GM12878 (cell line): ENCODE data around the gene CXCL12. TPM values are rescaled to one million over a fixed set of nuclear protein-coding genes. Genes with fewer than 3 reads are reported as not detected.

Experiments
- ATAC-seq: fragments of 200-7000 bp; cut with Tn5 transposase; 3 replicates; pipeline ENCODE4 v1.9.1; 2020; ENCODE audit warnings: mild to moderate bottlenecking, moderate library complexity
- BruUV-seq: library from RNA; stranded (reverse); fragments of 400-500 nt; replicated peaks from 2 replicates; lab custom pipeline; 2021; lab: Mats Ljungman, UMichigan
- CTCF ChIA-PET: fragments of 300-600 bp; sonication (Branson Sonifier 250); formaldehyde crosslinking; extraction: SDS; loops from one replicate; lab custom pipeline; 2021; ENCODE audit warnings: inconsistent platforms; lab: Yijun Ruan, JAX
- POLR2A ChIA-PET: fragments of 350-600 bp; formaldehyde crosslinking; extraction: SDS; loops from one replicate; lab custom pipeline; 2021; ENCODE audit warnings: inconsistent platforms; lab: Charles Lee
- RAD21 ChIA-PET: fragments of 300-600 bp; sonication (Branson Sonifier 250); formaldehyde crosslinking; loops from one replicate; lab custom pipeline; 2023; ENCODE audit warnings: antibody characterized with exemption; ENCODE audit not compliant: unreplicated experiment; lab: Charles Lee
- SMC1A ChIA-PET: fragments of 300-600 bp; sonication (Branson Sonifier 250); formaldehyde crosslinking; loops from one replicate; lab custom pipeline; 2023; ENCODE audit not compliant: unreplicated experiment, uncharacterized antibody; lab: Charles Lee
- DNase-seq: peaks from one replicate; pipeline ENCODE4 v3.0.0-alpha.2; 2011; ENCODE audit warnings: low read depth, low spot score
- FAIRE-seq: peaks from 3 replicates; lab custom pipeline; 2011; peaks lifted over from hg19 to GRCh38; lab: Jason Lieb, UNC
- H2AFZ ChIP-seq: 2 replicates; pipeline ENCODE4 v1.6.0; 2011; ENCODE audit warnings: low read depth, low read length, control low read depth; ENCODE audit not compliant: control insufficient read depth
- H3K27ac ChIP-seq: 2 replicates; pipeline ENCODE4 v1.5.1; 2011; ENCODE audit warnings: control low read depth; ENCODE audit not compliant: control insufficient read depth, insufficient read depth
- H3K27me3 ChIP-seq, 2 experiments: replicated peaks in 1 of 2; 2 replicates each; pipeline versions ENCODE4 v1.6.0 to v1.6.1; 2011; ENCODE audit warnings: low read length in 1 of 2; ENCODE audit not compliant: control insufficient read depth in 2 of 2, insufficient read depth in 2 of 2
- H3K36me3 ChIP-seq, 2 experiments: 2 replicates each; pipeline ENCODE4 v1.5.1; 2011; ENCODE audit warnings: low read length in 1 of 2; ENCODE audit not compliant: control insufficient read depth in 2 of 2, insufficient read depth in 2 of 2
- H3K4me1 ChIP-seq: 2 replicates; pipeline ENCODE4 v1.6.1; 2011; ENCODE audit warnings: mild to moderate bottlenecking, low read length, moderate library complexity, mixed read lengths; ENCODE audit not compliant: control insufficient read depth, insufficient read depth
- H3K4me2 ChIP-seq: 2 replicates; pipeline ENCODE4 v1.6.0; 2011; ENCODE audit warnings: control low read depth; ENCODE audit not compliant: control insufficient read depth, insufficient read depth
- H3K4me3 ChIP-seq: fragments of 200-600 bp; sonication (generic); 2 replicates; pipeline ENCODE4 v1.5.1; 2016
- H3K79me2 ChIP-seq: 2 replicates; pipeline ENCODE4 v1.6.0; 2011; ENCODE audit warnings: low read length; ENCODE audit not compliant: control insufficient read depth, insufficient read depth
- H3K9ac ChIP-seq: 2 replicates; pipeline ENCODE4 v1.8.0; 2011; ENCODE audit warnings: low read length, control low read depth, mixed read lengths; ENCODE audit not compliant: control insufficient read depth, insufficient read depth
- H3K9me3 ChIP-seq: replicated peaks from 3 replicates; pipeline ENCODE4 v1.5.1; 2011; ENCODE audit warnings: mild to moderate bottlenecking, low read length; ENCODE audit not compliant: control insufficient read depth, insufficient read depth
- H4K20me1 ChIP-seq: 2 replicates; pipeline ENCODE4 v1.6.0; 2011; ENCODE audit not compliant: control insufficient read depth, insufficient read depth
- MAX ChIP-seq: IDR thresholded peaks from 2 replicates; pipeline ENCODE4 v1.6.1; 2012; ENCODE audit warnings: low read depth, low read length, improper control_type of control experiment
- NRF1 ChIP-seq: conservative IDR thresholded peaks from 2 replicates; pipeline ENCODE4 v1.6.1; 2011; ENCODE audit warnings: mild to moderate bottlenecking, low read depth, low read length, improper control_type of control experiment
- USF2 ChIP-seq: IDR thresholded peaks from 2 replicates; pipeline ENCODE4 v1.6.1; 2011; ENCODE audit warnings: low read depth, low read length, improper control_type of control experiment, borderline replicate concordance
- ZNF274 ChIP-seq: IDR thresholded peaks from one replicate; pipeline ENCODE4 v1.8.0; 2011; ENCODE audit not compliant: insufficient read length, insufficient read depth
- WGBS: methylation state at CpG from one replicate; pipeline ENCODE4 v1.1.6; 2016; ENCODE audit warnings: low lambda C conversion rate; ENCODE audit not compliant: insufficient replicate concordance, insufficient coverage; ENCODE audit errors: missing lambda C conversion rate; 5-methylcytosine and 5-hydroxymethylcytosine counted together
- in situ Hi-C: fragments of 300-500 bp; cut with MboI; formaldehyde crosslinking; loops from 9 replicates; pipeline ENCODE4 v1.14.3; 2018; ENCODE audit warnings: mixed read lengths
- intact Hi-C: fragments of 100-400 bp; cut with micrococcal nuclease; formaldehyde crosslinking; loops from one replicate; pipeline ENCODE4 v1.14.2; 2022; ENCODE audit not compliant: unreplicated experiment
- polyA plus RNA-seq, 11 experiments: library from polyadenylated mRNA; depleted of rRNA in 4 of 11; unstranded in 6 of 11; stranded (reverse) in 5 of 11; fragments of >200 nt; fragmentation: Nextera tagmentation in 4 of 11; fragmentation: Illumina TruSeq in 1 of 11; extraction: Ambion mirVana in 4 of 11; extraction: Trizol in 1 of 11; gene quantifications; 1 replicate in 1 of 11; 2 replicates in 10 of 11; pipeline versions ENCODE4 v1.2.1 to v1.2.3, GENCODE V29; 2011 to 2016; ENCODE audit warnings: inconsistent platforms in 2 of 11, missing spikeins in 2 of 11, low read depth in 1 of 11
- total RNA-seq, 4 experiments: library from RNA; depleted of rRNA in 3 of 4; stranded (reverse); fragments of >200 nt in 3 of 4; fragmentation: Illumina TruSeq in 1 of 4; extraction: Trizol in 1 of 4; gene quantifications; 2 replicates each; pipeline versions ENCODE4 v1.2.1 to v1.2.3, GENCODE V29; 2013 to 2021

Gene CXCL12
- total and polyA plus RNA-seq, 10 of the 15 experiments (the other 5 are each of a cell fraction or from before 2014, with no cell fraction given) = 0.03 to 4.5 (median 0.53) TPM

DNA sequence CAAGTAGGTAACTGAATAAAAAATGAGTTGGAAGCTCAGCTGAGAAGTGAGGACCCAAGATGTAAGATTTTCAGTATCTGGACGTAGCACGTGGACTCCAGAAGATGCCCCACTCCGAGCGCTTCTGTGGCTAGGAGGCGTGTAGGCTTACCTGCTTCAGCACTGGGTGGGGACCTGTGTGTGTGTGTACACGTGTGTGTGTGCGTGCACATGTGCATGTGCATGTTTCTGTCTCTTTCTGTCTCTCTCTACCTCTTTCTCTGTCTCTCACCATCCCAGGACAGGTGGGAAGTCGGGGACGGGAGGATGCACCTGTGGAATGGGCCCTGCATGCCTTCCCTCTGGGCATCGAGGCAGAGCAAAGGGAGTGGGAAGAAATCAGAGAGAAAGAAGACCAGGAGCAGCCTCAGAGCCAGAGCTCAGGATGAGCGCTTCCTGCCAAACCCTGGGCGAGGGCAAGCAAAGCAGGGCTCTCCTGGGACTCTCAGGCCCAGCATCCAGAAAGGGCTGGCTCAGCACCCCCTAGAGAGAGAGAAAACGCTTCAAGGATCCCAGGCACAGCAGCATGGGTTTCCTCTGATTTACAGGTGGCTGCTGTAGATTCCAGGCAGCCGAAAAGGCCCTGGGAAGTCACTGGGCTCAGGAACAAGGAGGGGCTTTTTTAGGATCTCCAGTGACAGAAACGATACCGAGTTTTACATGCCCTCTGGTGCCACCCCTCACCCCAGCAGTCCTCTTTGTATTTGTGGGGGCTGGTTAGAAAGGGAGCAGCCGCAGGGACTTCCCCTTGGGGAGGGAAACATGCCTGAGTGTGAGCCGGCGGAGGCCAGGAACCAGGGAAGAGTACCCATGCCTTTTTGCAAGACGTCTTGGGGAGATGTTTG, 28.5 kb downstream of the CXCL12 start:
- no peak for TF ChIP-seq USF2
- no peak for TF ChIP-seq MAX
- TF ChIP-seq NRF1 = no peak
- TF ChIP-seq ZNF274 = no peak
- ChIA-PET POLR2A (no interaction called here), SMC1A (no interaction called here), RAD21 (no interaction called here), CTCF (interaction anchor here (0.9 to 1.5 kb wide), 2 partner anchors 20 to 144 kb away, joined by 3 read pairs; no protein-coding TSS in a partner anchor)
- in situ Hi-C loops = no loop called here
- no peak overlapping the region for H2AFZ ChIP-seq
- no peak overlapping the region for H3K27ac ChIP-seq
- DNase-seq (no peak), ATAC-seq (no peak), FAIRE-seq (no peak)
- no peaks in the 10 kb centered on the region for H3K4me1 ChIP-seq
- H3K9ac ChIP-seq = no peak overlapping the region
- H3K27me3 ChIP-seq = peaks cover 2% of the 10 kb centered on the region in 2 experiments; a peak in 2 of 4 replicates
- no peak overlapping the region for H3K4me3 ChIP-seq
- no TSS peak for BruUV-seq
- intact Hi-C loops = no loop called here
- no peaks in the 10 kb centered on the region for H4K20me1 ChIP-seq
- 26% methylated on average over 20 of the region's 20 CpGs for WGBS
- H3K4me2 ChIP-seq = no peak overlapping the region
- no peaks in the 10 kb centered on the region for H3K36me3 ChIP-seq
- no peaks in the 10 kb centered on the region for H3K79me2 ChIP-seq
- H3K9me3 ChIP-seq = no peaks in the 10 kb centered on the region
